ENCODE measurements around the gene C11orf16. TPM values are rescaled to one million over a fixed set of nuclear protein-coding genes. Genes with fewer than 3 reads are reported as not detected.

Gene C11orf16
- total and polyA plus RNA-seq, 2 of the 8 experiments (the other 6 are each of a cell fraction or from before 2014, with no cell fraction given), result 0.08 TPM; not detected in 1

DNA sequence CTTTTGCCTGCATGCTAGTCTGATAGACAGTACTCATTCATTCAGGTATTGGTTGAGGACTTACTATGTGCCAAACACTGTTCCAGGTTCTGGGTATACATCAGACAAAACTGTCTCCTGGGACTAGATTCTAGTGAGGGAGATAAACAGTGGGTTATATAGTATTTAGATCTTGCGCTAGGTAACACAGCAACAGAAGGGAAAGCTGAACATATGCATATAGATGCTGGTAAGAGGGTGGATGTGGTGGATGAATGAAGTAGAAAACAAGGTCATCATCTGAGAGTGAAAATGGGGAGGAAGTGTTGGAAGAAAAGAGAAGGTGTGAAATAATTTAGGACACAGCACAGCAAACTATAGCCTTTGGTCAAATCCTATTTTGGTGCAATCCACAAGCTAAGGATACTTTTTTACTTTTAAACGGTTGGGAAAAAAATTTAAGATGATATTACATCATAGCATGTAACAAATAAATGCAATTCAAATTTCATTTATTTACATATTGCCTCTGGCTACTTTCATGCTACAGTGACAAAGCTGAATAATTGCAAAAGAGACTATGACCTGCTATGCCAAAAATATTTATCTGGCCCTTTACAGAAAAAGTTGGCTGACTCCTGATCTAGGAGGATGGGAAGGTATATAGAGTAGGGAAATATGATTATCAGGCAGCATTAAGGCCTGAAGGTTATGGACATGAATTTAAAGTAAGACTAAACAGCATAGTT is 38.6 kb upstream of the C11orf16 start:
- no peak overlapping the region for H3K14ac ChIP-seq (ENCODE audit: insufficient read length)
- no peak for FAIRE-seq
- POLR2A ChIA-PET (ENCODE audit: partially characterized antibody), result interaction anchor here (0.7 kb wide), 1 partner anchor 128 kb away, joined by 3 read pairs; no protein-coding TSS in a partner anchor
- no peak for TF ChIP-seq RXRA (IDR thresholded peaks at IDR 0.05; ENCODE audit: insufficient read depth, low read depth, low read length)
- TF ChIP-seq FOSL1 (IDR thresholded peaks at IDR 0.05; ENCODE audit: insufficient read depth, low read depth, low read length), result no peak
- no peak for TF ChIP-seq MAFK (IDR thresholded peaks at IDR 0.05; ENCODE audit: low read depth, low read length)
- no peak for TF ChIP-seq CBX8 (IDR thresholded peaks at IDR 0.05; ENCODE audit: borderline replicate concordance, low read depth, low read length)
- TF ChIP-seq CHD1 (IDR thresholded peaks at IDR 0.05; ENCODE audit: low read depth, low read length), result no peak
- TF ChIP-seq TCF12 (IDR thresholded peaks at IDR 0.05; ENCODE audit: low read depth, low read length), result no peak
- TF ChIP-seq, protein P1, sequence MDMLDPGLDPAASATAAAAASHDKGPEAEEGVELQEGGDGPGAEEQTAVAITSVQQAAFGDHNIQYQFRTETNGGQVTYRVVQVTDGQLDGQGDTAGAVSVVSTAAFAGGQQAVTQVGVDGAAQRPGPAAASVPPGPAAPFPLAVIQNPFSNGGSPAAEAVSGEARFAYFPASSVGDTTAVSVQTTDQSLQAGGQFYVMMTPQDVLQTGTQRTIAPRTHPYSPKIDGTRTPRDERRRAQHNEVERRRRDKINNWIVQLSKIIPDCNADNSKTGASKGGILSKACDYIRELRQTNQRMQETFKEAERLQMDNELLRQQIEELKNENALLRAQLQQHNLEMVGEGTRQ (IDR thresholded peaks at IDR 0.05; ENCODE audit: low read length), result no peak
- no peak for TF ChIP-seq SIX5 (IDR thresholded peaks at IDR 0.05; ENCODE audit: low read depth, low read length)
- no peak for TF ChIP-seq ATF2 (IDR thresholded peaks at IDR 0.05; ENCODE audit: low read length)
- TF ChIP-seq EZH2 (IDR thresholded peaks at IDR 0.05; ENCODE audit: low read depth, low read length, severe bottlenecking), result no peak

More for the DNA sequence above, 38.6 kb upstream of the C11orf16 start:
- Histone ChIP-seq H3K79me1 (ENCODE audit: low read depth, low read length) (no peaks in the 10 kb centered on the region), H4K20me1 (replicated peaks in 1 of 2; ENCODE audit: control insufficient read depth in 1 of 2, insufficient read depth in 2 of 2, low read length in 2 of 2) (no peaks in the 10 kb centered on the region), H2BK12ac (ENCODE audit: low read depth, low read length) (no peak overlapping the region), H3K4me1 (replicated peaks in 1 of 4; ENCODE audit: control insufficient read depth in 3 of 4, insufficient read depth in 4 of 4, low read length in 3 of 4) (no peaks in the 10 kb centered on the region), H3K27ac (ENCODE audit: low read depth, low read length) (no peak overlapping the region), H2AK5ac (ENCODE audit: low read depth, low read length) (no peak overlapping the region), H3K27me3 (replicated peaks in 1 of 4; ENCODE audit: control insufficient read depth in 3 of 4, extremely low read depth in 1 of 4, insufficient read depth in 3 of 4, low read length in 3 of 4) (no peaks in the 10 kb centered on the region), H2BK120ac (replicated peaks; ENCODE audit: low read depth, low read length) (no peak overlapping the region), H3K56ac (replicated peaks; ENCODE audit: insufficient read length, low read depth, low read length) (no peak overlapping the region), H3K9ac (replicated peaks in 1 of 4; ENCODE audit: extremely low read depth in 1 of 4, low read depth in 3 of 4, low read length in 3 of 4) (no peak overlapping the region), H3K23ac (ENCODE audit: insufficient read length) (no peak overlapping the region), H3K4me2 (ENCODE audit: insufficient read depth in 1 of 2, low read depth in 2 of 2, low read length in 2 of 2) (no peak overlapping the region), H2AFZ (ENCODE audit: low read length) (no peak overlapping the region), H3K4ac (replicated peaks; ENCODE audit: insufficient read length, low read depth, low read length) (no peak overlapping the region), H4K8ac (ENCODE audit: extremely low read depth, insufficient read depth, low read length) (no peak overlapping the region), H3K79me2 (ENCODE audit: control insufficient read depth in 1 of 2, insufficient read depth in 2 of 2, low read length in 2 of 2) (no peaks in the 10 kb centered on the region), H3K4me3 (ENCODE audit: extremely low read depth in 1 of 4, insufficient read depth in 2 of 4, low read depth in 3 of 4, low read length in 4 of 4) (no peak overlapping the region), H2BK20ac (ENCODE audit: low read length) (no peak overlapping the region), H2BK15ac (ENCODE audit: low read length) (no peak overlapping the region), H2BK5ac (ENCODE audit: low read depth, low read length) (no peak overlapping the region), H3K36me3 (ENCODE audit: control insufficient read depth in 2 of 4, insufficient read depth in 4 of 4, low read length in 3 of 4) (no peaks in the 10 kb centered on the region), H4K91ac (replicated peaks; ENCODE audit: insufficient read length, low read length) (no peak overlapping the region), H3K18ac (ENCODE audit: extremely low read depth, low read length) (no peak overlapping the region), H3K23me2 (ENCODE audit: low read depth, low read length) (no peaks in the 10 kb centered on the region), H3K9me3 (ENCODE audit: insufficient read depth in 2 of 2, low read depth in 1 of 2, low read length in 1 of 2) (no peaks in the 10 kb centered on the region), H4K5ac (ENCODE audit: insufficient read length, low read depth, low read length) (no peak overlapping the region)
- no peak for DNase-seq (ENCODE audit: low read depth in 1 of 2, low spot score in 2 of 2)
- CTCF ChIA-PET (ENCODE audit: partially characterized antibody), result interaction anchor here (0.6 kb wide), 1 partner anchor 101 kb away, joined by 4 read pairs; no protein-coding TSS in a partner anchor
- 82% methylated on average over 2 of the region's 2 CpGs; no CpG with 5 or more reads in 1 of the 2 experiments for WGBS, 2 experiments (ENCODE audit: extremely low coverage in 1 of 2, insufficient coverage in 1 of 2, insufficient read length in 1 of 2, insufficient replicate concordance in 2 of 2, low coverage in 1 of 2, low lambda C conversion rate in 2 of 2, missing lambda C conversion rate in 1 of 2)
